ENCODE data around the gene TTI1. TPM values are rescaled to one million over a fixed set of nuclear protein-coding genes. Genes with fewer than 3 reads are reported as not detected.
A peak's percentile ranks its signal among the peaks of the same experiment; 100 is the strongest.

Gene TTI1
- total RNA-seq, 1 experiment from 2014 or later = 54.0 TPM

- Mint-ChIP-seq H3K4me1 (ENCODE audit: low read depth, unreplicated experiment) (peaks cover 37% of the 10 kb centered on the region), H3K27me3 (ENCODE audit: unreplicated experiment) (no peaks in the 10 kb centered on the region), H3K4me3 (ENCODE audit: low read depth, unreplicated experiment) (no peak overlapping the region), H3K9me3 (ENCODE audit: low read depth, unreplicated experiment) (no peaks in the 10 kb centered on the region), H3K27ac (ENCODE audit: unreplicated experiment) (peak overlapping the region; percentile 20), H3K36me3 (ENCODE audit: insufficient read depth, unreplicated experiment) (peaks cover 35% of the 10 kb centered on the region)
- TF ChIP-seq CTCF (IDR thresholded peaks at IDR 0.05; ENCODE audit: unreplicated experiment) = no peak
- CTCF ChIA-PET = interaction anchor here (0.8 to 1.2 kb wide), 2 partner anchors 9 to 20 kb away, joined by 3 read pairs; no protein-coding TSS in a partner anchor
- no TSS peak for BruUV-seq (replicated peaks)
- DNase-seq = no peak
- intact Hi-C loops (cut with micrococcal nuclease; ENCODE audit: unreplicated experiment) = no loop called here
Measured at GRCh38 chr20:38078084-38078483, 44.8 kb upstream of the TTI1 start.

GRCh38 chr20:38076548-38076947, 43.3 kb upstream of the TTI1 start:
- no peak overlapping the region for H3K27ac Mint-ChIP-seq (ENCODE audit: unreplicated experiment)
- no TSS peak for BruUV-seq (replicated peaks)
- no peaks in the 10 kb centered on the region for H3K27me3 Mint-ChIP-seq (ENCODE audit: unreplicated experiment)
- H3K36me3 Mint-ChIP-seq (ENCODE audit: insufficient read depth, unreplicated experiment) = peaks cover 35% of the 10 kb centered on the region
- TF ChIP-seq CTCF (IDR thresholded peaks at IDR 0.05; ENCODE audit: unreplicated experiment) = no peak
- no peak overlapping the region for H3K4me3 Mint-ChIP-seq (ENCODE audit: low read depth, unreplicated experiment)
- no peak for DNase-seq
- H3K9me3 Mint-ChIP-seq (ENCODE audit: low read depth, unreplicated experiment) = no peaks in the 10 kb centered on the region
- H3K4me1 Mint-ChIP-seq (ENCODE audit: low read depth, unreplicated experiment) = peaks cover 28% of the 10 kb centered on the region
- CTCF ChIA-PET = interaction anchor here (0.7 to 1.8 kb wide), 3 partner anchors 9 to 40 kb away, joined by 3 to 4 read pairs (median 3); no protein-coding TSS in a partner anchor
- intact Hi-C loops (cut with micrococcal nuclease; ENCODE audit: unreplicated experiment) = no loop called here

- CTCF ChIA-PET = interaction anchor here (0.8 to 1.8 kb wide), 4 partner anchors 8 to 146 kb away, joined by 3 to 8 read pairs (median 4); no protein-coding TSS in a partner anchor
- H3K4me1 Mint-ChIP-seq (ENCODE audit: low read depth, unreplicated experiment) = peaks cover 26% of the 10 kb centered on the region
- intact Hi-C loops (cut with micrococcal nuclease; ENCODE audit: unreplicated experiment) = no loop called here
- H3K27me3 Mint-ChIP-seq (ENCODE audit: unreplicated experiment) = no peaks in the 10 kb centered on the region
- no TSS peak for BruUV-seq (replicated peaks)
- DNase-seq = no peak
- H3K27ac Mint-ChIP-seq (ENCODE audit: unreplicated experiment) = no peak overlapping the region
- H3K4me3 Mint-ChIP-seq (ENCODE audit: low read depth, unreplicated experiment) = no peak overlapping the region
- peaks cover 30% of the 10 kb centered on the region for H3K36me3 Mint-ChIP-seq (ENCODE audit: insufficient read depth, unreplicated experiment)
- H3K9me3 Mint-ChIP-seq (ENCODE audit: low read depth, unreplicated experiment) = no peaks in the 10 kb centered on the region
- TF ChIP-seq CTCF (IDR thresholded peaks at IDR 0.05; ENCODE audit: unreplicated experiment) = no peak
Measured at GRCh38 chr20:38075161-38075998, 42.1 kb upstream of the TTI1 start.

GRCh38 chr20:38073307-38074071, 40.2 kb upstream of the TTI1 start:
- Mint-ChIP-seq H3K9me3 (ENCODE audit: low read depth, unreplicated experiment) (no peaks in the 10 kb centered on the region), H3K4me1 (ENCODE audit: low read depth, unreplicated experiment) (peaks cover 26% of the 10 kb centered on the region), H3K36me3 (ENCODE audit: insufficient read depth, unreplicated experiment) (peaks cover 40% of the 10 kb centered on the region), H3K27ac (ENCODE audit: unreplicated experiment) (no peak overlapping the region), H3K4me3 (ENCODE audit: low read depth, unreplicated experiment) (no peak overlapping the region), H3K27me3 (ENCODE audit: unreplicated experiment) (no peaks in the 10 kb centered on the region)
- peak; percentile 92 for TF ChIP-seq CTCF (IDR thresholded peaks at IDR 0.05; ENCODE audit: unreplicated experiment)
- DNase-seq = peak; percentile 77
- intact Hi-C loops (cut with micrococcal nuclease; ENCODE audit: unreplicated experiment) = loop anchor here (1.0 kb wide), 3 partner anchors 16 to 148 kb away; partner anchors contain the start of gene TGM2
- CTCF ChIA-PET = interaction anchor here (0.6 to 1.9 kb wide), 32 partner anchors 9 to 335 kb away, joined by 3 to 82 read pairs (median 6); partner anchors contain the start of genes TGM2 and TTI1
- no TSS peak for BruUV-seq (replicated peaks)
